ENCODE measurements around the gene SNAP25. TPM values are rescaled to one million over a fixed set of nuclear protein-coding genes. Genes with fewer than 3 reads are reported as not detected.

The SNAP25 gene
- total RNA-seq, 1 donor from 2014 or later: 2.2 TPM

GRCh38 chr20:10304471-10305046, 85.9 kb downstream of the SNAP25 start:
- no peak for DNase-seq

GRCh38 chr20:10306440-10307358, 88.1 kb downstream of the SNAP25 start:
- no peak for DNase-seq

GRCh38 chr20:10307359-10307735, 88.7 kb downstream of the SNAP25 start:
- DNase-seq: no peak

- DNase-seq: no peak
Measured at GRCh38 chr20:10308652-10309051, 90.0 kb downstream of the SNAP25 start.

GRCh38 chr20:10309326-10309725, 90.7 kb downstream of the SNAP25 start:
- DNase-seq: peak; percentile 55

GRCh38 chr20:10312111-10312510, 93.5 kb downstream of the SNAP25 start:
- DNase-seq: no peak

- DNase-seq: no peak
Measured at GRCh38 chr20:10313215-10313614, 94.6 kb downstream of the SNAP25 start.

- no peak for DNase-seq
Measured at GRCh38 chr20:10313701-10314100, 95.1 kb downstream of the SNAP25 start.

GRCh38 chr20:10314198-10314597, 95.6 kb downstream of the SNAP25 start:
- DNase-seq: no peak

- DNase-seq: no peak
Measured at GRCh38 chr20:10315138-10315537, 96.5 kb downstream of the SNAP25 start.

- DNase-seq: no peak
Measured at GRCh38 chr20:10316582-10316981, 98.0 kb downstream of the SNAP25 start.

GRCh38 chr20:10318291-10319024, 99.8 kb downstream of the SNAP25 start:
- DNase-seq: no peak

GRCh38 chr20:10319855-10320254, 101.2 kb downstream of the SNAP25 start:
- no peak for DNase-seq

GRCh38 chr20:10321138-10321717, 102.6 kb downstream of the SNAP25 start:
- DNase-seq: no peak

- no peak for DNase-seq
Measured at GRCh38 chr20:10322073-10323012, 103.7 kb downstream of the SNAP25 start.

GRCh38 chr20:10323729-10324128, 105.1 kb downstream of the SNAP25 start:
- DNase-seq: no peak

GRCh38 chr20:10324198-10324847, 105.7 kb downstream of the SNAP25 start:
- DNase-seq: peak; percentile 17

- no peak for DNase-seq
Measured at GRCh38 chr20:10328897-10329255, 110.2 kb downstream of the SNAP25 start.

- DNase-seq: peak; percentile 15
Measured at GRCh38 chr20:10329387-10330005, 110.9 kb downstream of the SNAP25 start.

- no peak for DNase-seq
Measured at GRCh38 chr20:10330071-10330470, 111.4 kb downstream of the SNAP25 start.
